Right atrium auricular region (tissue), 2 donors: ENCODE data around the gene SCN9A. TPM values are rescaled to one million over a fixed set of nuclear protein-coding genes. Genes with fewer than 3 reads are reported as not detected.
A peak's percentile ranks its signal among the peaks of the same experiment; 100 is the strongest.

Experiments used
- DNase-seq: peaks from one replicate; pipeline ENCODE4 v3.0.0-alpha.2; 2019; ENCODE audit warnings: low spot score
- H3K27ac ChIP-seq, 2 donors: fragments of 200-600 bp; sonication (generic); 1 replicate in 1 of 2; 2 replicates in 1 of 2; pipeline ENCODE4 v1.5.1; 2016 to 2019
- H3K27me3 ChIP-seq, 2 donors: fragments of 200-600 bp; sonication (generic); one replicate each; pipeline versions ENCODE4 v1.5.1 to v1.6.0; 2017 to 2019
- H3K36me3 ChIP-seq: fragments of 200-600 bp; sonication (generic); one replicate; pipeline ENCODE4 v1.5.1; 2016
- H3K4me1 ChIP-seq, 2 donors: fragments of 200-600 bp; sonication (generic); one replicate each; pipeline versions ENCODE4 v1.5.1 to v1.6.0; 2017 to 2019
- H3K4me3 ChIP-seq, 2 donors: fragments of 200-600 bp; sonication (generic); 1 replicate in 1 of 2; 2 replicates in 1 of 2; pipeline ENCODE4 v1.5.1; 2017 to 2019; ENCODE audit warnings: mild to moderate bottlenecking in 1 of 2, moderate library complexity in 1 of 2
- H3K9me3 ChIP-seq, 2 donors: fragments of 200-600 bp; sonication (generic); one replicate each; pipeline ENCODE4 v1.5.1; 2019
- total RNA-seq, 2 donors: library from RNA; depleted of rRNA; stranded (reverse); fragments of >200 nt; gene quantifications; one replicate each; pipeline ENCODE4 v1.1.0, GENCODE V29; 2016
- TF ChIP-seq, protein P1 (sequence below), 2 donors: fragments of 200-600 bp; sonication (generic); IDR thresholded peaks; one replicate each; pipeline ENCODE4 v1.5.1; 2019; ENCODE audit warnings: antibody characterized with exemption in 2 of 2

SCN9A gene
- total RNA-seq, 2 donors from 2014 or later: 0.51 to 1.1 TPM

DNA sequence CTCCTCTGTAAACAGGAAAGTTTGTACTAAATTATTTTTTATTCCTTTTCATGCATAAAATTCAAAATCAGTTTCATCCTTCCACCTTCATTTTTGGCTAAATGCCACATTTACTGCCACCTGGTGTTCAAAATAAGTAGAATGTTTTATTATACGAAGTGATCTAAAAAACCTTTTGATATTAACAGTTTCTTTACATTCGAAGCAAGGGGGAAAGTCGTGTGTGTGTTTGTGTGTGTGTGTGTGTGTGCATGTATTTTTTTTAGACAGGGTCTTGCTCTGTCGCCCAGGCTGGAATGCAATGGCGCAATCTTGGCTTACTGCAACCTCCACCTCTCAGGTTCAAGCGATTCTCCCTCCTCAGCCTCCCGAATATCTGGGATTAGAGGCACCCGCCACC lies 9.0 kb upstream of the SCN9A start:
- no peak for DNase-seq
- Histone ChIP-seq H3K27me3 (no peaks in the 10 kb centered on the region), H3K4me1 (no peaks in the 10 kb centered on the region), H3K27ac (no peak overlapping the region), H3K36me3 (no peaks in the 10 kb centered on the region), H3K9me3 (no peaks in the 10 kb centered on the region), H3K4me3 (no peak overlapping the region)
- TF ChIP-seq, protein P1, sequence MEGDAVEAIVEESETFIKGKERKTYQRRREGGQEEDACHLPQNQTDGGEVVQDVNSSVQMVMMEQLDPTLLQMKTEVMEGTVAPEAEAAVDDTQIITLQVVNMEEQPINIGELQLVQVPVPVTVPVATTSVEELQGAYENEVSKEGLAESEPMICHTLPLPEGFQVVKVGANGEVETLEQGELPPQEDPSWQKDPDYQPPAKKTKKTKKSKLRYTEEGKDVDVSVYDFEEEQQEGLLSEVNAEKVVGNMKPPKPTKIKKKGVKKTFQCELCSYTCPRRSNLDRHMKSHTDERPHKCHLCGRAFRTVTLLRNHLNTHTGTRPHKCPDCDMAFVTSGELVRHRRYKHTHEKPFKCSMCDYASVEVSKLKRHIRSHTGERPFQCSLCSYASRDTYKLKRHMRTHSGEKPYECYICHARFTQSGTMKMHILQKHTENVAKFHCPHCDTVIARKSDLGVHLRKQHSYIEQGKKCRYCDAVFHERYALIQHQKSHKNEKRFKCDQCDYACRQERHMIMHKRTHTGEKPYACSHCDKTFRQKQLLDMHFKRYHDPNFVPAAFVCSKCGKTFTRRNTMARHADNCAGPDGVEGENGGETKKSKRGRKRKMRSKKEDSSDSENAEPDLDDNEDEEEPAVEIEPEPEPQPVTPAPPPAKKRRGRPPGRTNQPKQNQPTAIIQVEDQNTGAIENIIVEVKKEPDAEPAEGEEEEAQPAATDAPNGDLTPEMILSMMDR (IDR thresholded peaks at IDR 0.05): peak; percentile 19 to 49

DNA sequence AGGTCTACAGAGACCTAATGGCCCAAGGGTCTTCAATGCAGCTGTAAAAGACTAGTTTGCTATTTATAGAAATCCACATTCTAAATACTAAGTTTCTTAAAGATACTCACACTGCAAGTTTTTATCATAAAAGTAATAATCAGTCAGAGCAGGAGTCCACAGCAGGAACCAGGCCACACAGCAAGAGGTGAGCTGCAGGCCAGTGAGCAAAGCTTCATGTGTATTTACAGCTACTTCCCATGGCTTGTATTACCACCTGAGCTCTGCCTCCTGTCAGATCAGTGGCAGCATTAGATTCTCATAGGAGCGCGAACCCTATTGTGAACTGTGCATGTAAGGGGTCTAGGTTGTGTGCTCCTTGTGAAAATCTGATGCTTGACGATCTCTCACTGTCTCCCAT lies 6.7 kb upstream of the SCN9A start:
- Histone ChIP-seq H3K9me3 (no peaks in the 10 kb centered on the region), H3K27ac (no peak overlapping the region), H3K4me3 (no peak overlapping the region), H3K27me3 (no peaks in the 10 kb centered on the region), H3K36me3 (no peaks in the 10 kb centered on the region), H3K4me1 (no peaks in the 10 kb centered on the region)
- DNase-seq: no peak
- TF ChIP-seq, protein P1 (IDR thresholded peaks at IDR 0.05): no peak

DNA sequence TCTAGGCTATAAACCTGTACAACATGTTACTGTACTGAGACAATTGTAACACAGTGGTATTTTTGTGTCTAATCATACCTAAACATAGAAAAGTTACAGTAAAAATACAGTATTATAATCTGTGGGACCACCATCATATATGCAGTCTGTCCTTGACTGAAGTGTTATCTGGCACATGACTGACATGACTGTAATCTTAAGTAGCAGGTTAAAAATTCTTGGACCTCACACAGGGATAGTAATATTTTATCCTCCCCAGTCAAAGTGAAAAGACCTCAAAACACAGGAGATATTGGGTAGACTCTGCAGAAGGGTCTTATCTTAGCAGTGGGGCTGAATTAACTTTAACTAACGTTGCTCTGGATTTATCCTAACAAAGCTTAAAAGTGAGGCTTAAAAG lies 4.9 kb upstream of the SCN9A start:
- no peaks in the 10 kb centered on the region for H3K9me3 ChIP-seq
- DNase-seq: no peak
- H3K4me3 ChIP-seq: no peak overlapping the region
- no peaks in the 10 kb centered on the region for H3K36me3 ChIP-seq
- TF ChIP-seq, protein P1 (IDR thresholded peaks at IDR 0.05): no peak
- H3K4me1 ChIP-seq: peaks cover 0 to 9% of the 10 kb centered on the region in 2 donors
- no peaks in the 10 kb centered on the region for H3K27me3 ChIP-seq
- no peak overlapping the region for H3K27ac ChIP-seq

DNA sequence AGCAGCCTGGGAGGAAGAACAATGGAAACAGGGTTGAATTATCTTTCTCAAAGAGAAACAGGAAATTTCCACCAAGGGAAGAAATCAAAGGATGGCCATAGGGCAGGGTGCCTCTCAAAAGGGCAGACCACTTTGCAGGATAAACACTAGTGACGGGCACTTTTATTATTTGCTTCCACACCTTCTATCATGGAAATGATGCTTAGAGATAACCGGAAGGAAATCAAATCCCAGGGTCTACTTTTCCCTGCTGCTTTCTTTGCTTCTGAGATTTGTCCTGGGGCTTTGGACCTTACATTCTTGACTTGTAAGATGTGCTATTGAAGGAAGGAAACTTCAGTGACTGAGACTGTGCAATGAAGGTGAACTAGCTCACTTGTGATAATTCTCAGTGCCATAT lies 1.1 kb upstream of the SCN9A start:
- H3K4me1 ChIP-seq: peaks cover 0 to 17% of the 10 kb centered on the region in 2 donors
- H3K27ac ChIP-seq: no peak overlapping the region
- no peak for DNase-seq
- H3K4me3 ChIP-seq: no peak overlapping the region
- H3K27me3 ChIP-seq: no peaks in the 10 kb centered on the region
- no peaks in the 10 kb centered on the region for H3K9me3 ChIP-seq
- TF ChIP-seq, protein P1 (IDR thresholded peaks at IDR 0.05): no peak
- H3K36me3 ChIP-seq: no peaks in the 10 kb centered on the region

DNA sequence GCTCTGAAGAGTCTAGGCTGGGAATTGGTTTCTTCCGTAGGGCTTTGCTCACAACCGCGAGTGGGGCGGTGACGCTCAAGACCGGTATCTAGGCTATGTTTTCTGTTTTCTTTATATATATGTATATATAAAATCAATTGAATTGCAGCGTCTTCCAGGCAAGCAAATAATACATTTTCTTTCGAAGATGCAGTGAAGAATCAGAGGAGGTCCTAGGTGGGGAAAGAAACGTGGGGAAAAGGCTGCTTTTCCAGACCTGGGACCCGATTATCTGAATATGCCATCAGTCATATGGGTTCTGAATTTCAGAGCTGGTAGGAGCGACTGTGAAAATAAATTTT lies 714 bp upstream of the SCN9A start:
- TF ChIP-seq, protein P1 (IDR thresholded peaks at IDR 0.05): no peak

DNA sequence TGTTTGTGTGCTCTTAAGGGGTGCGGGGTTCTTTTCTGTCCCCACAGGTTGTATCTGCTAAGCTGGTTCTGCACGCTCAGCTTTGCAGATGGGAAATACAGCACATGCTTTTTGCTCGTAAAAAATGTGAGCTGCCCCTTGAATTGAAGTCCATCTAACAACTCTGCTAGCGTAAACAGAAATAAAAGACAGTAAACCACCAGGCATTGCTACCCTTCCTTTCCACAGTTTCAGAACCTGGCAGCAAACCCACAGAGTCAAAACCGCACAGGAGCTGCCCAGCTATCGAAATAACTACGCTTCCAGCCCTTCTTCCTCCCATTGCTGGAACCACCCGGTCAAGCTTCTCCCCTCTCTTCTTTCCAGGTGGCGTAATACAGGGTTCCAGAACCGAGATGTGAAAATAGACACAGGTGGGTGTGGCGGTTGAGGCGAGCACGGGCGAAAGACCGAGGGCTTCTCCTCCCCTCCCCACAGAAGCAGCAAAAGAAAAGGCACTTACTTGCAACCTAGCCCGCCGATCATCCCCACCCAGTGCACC lies 479 bp downstream of the SCN9A start:
- Histone ChIP-seq H3K9me3 (no peaks in the 10 kb centered on the region), H3K27ac (peak overlapping the region in 1 of 2 donors; percentile 10), H3K4me1 (peaks cover 0 to 17% of the 10 kb centered on the region in 2 donors), H3K27me3 (no peaks in the 10 kb centered on the region), H3K4me3 (peak overlapping the region; percentile 50 to 62), H3K36me3 (no peaks in the 10 kb centered on the region)
- TF ChIP-seq, protein P1 (IDR thresholded peaks at IDR 0.05): no peak
- DNase-seq: no peak

More for the DNA sequence above, 714 bp upstream of the SCN9A start:
- Histone ChIP-seq H3K4me1 (peaks cover 0 to 17% of the 10 kb centered on the region in 2 donors), H3K9me3 (no peaks in the 10 kb centered on the region), H3K27me3 (no peaks in the 10 kb centered on the region), H3K36me3 (no peaks in the 10 kb centered on the region), H3K27ac (peak overlapping the region in 1 of 2 donors; percentile 53), H3K4me3 (peak overlapping the region; percentile 50 to 62)
- no peak for DNase-seq
